Keratinocyte (primary cell): ENCODE results near the gene THBD.

Experiments
- CTCF ChIP-seq, 3 experiments: IDR thresholded peaks in 1 of 3; conservative IDR thresholded peaks in 1 of 3; optimal IDR thresholded peaks in 1 of 3; 2 replicates in 2 of 3; 3 replicates in 1 of 3; pipeline versions ENCODE3 to v1.5.1; 2011; ENCODE audit warnings: low read length in 3 of 3, mild to moderate bottlenecking in 3 of 3, moderate library complexity in 2 of 3, control low read depth in 1 of 3, inconsistent platforms in 1 of 3; ENCODE audit not compliant: insufficient read depth in 2 of 3; ENCODE audit errors: extremely low read depth in 1 of 3
- EZH2 ChIP-seq: IDR thresholded peaks from one replicate; pipeline ENCODE4 v1.6.1; 2012; ENCODE audit warnings: inconsistent platforms, mild to moderate bottlenecking, low read length, moderate library complexity

DNA sequence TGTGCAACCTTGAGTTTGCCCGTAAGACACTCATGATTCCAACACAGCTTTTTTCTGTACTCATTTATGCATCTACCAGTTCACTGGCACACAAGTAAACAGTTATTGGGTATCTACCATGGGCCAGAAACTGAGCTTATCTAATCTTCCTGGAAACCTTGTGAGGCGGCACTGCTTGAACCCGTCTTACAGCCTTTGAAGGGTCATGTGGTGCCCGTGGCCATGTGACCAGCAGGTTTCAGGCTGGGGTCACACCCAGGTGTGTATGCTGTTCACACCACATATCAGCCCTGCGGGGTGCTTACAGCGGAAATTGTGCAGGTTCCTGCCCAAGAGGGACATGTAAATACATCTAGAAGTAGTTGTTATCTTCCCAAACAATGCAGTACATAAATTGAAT lies 6.1 kb downstream of the THBD start:
- TF ChIP-seq CTCF (optimal IDR thresholded peaks at IDR 0.05 in 1 of 3, IDR thresholded peaks at IDR 0.05 in 1 of 3, conservative IDR thresholded peaks at IDR 0.05 in 1 of 3; ENCODE audit: extremely low read depth in 1 of 3, insufficient read depth in 2 of 3, low read length in 3 of 3): peak in 1 of 3 experiments; percentile 24
- no peak for TF ChIP-seq EZH2
